ACC112 (cell line): Measurements from ENCODE around the gene CTSZ.
"Not testable (repeated sequence)": the region's sequence is repeated elsewhere in the genome, so short reads cannot be mapped to it uniquely, and the experiment has no call there.

Source experiments
- H2AFZ ChIP-seq: fragments of 200-600 bp; sonication (generic); one replicate; pipeline ENCODE4 v1.6.0; 2017; ENCODE audit warnings: antibody characterized with exemption, low read length; ENCODE audit not compliant: unreplicated experiment
- H3K27ac ChIP-seq: fragments of 200-600 bp; sonication (generic); 2 replicates; pipeline ENCODE4 v1.5.1; 2014; ENCODE audit warnings: low read depth, mild to moderate bottlenecking, antibody characterized with exemption, low read length, moderate library complexity
- H3K27me3 ChIP-seq: fragments of 200-600 bp; sonication (generic); 2 replicates; pipeline ENCODE4 v1.6.1; 2014; ENCODE audit warnings: mild to moderate bottlenecking, antibody characterized with exemption, low read length, moderate library complexity, mixed read lengths; ENCODE audit not compliant: insufficient read depth
- H3K36me3 ChIP-seq: fragments of 200-600 bp; sonication (generic); 2 replicates; pipeline ENCODE4 v1.6.1; 2016; ENCODE audit warnings: mild to moderate bottlenecking, antibody characterized with exemption, low read length, moderate library complexity, mixed read lengths; ENCODE audit not compliant: insufficient read depth
- H3K4me1 ChIP-seq: fragments of 200-600 bp; sonication (generic); one replicate; pipeline ENCODE4 v1.6.1; 2016; ENCODE audit warnings: low read length, mixed read lengths; ENCODE audit not compliant: insufficient read depth, unreplicated experiment, control insufficient read depth
- H3K4me3 ChIP-seq: fragments of 200-600 bp; sonication (generic); 2 replicates; pipeline ENCODE4 v1.5.1; 2014; ENCODE audit warnings: mild to moderate bottlenecking, low read depth, low read length
- H3K79me2 ChIP-seq: fragments of 200-600 bp; sonication (generic); one replicate; pipeline ENCODE4 v1.6.0; 2016; ENCODE audit warnings: low read length; ENCODE audit not compliant: control insufficient read depth, unreplicated experiment, insufficient read depth

CTSZ gene

GRCh38 chr20:59042796-59043631 lies 36.0 kb upstream of the CTSZ start:
- Histone ChIP-seq H3K4me3 (peak overlapping the region; percentile 86), H2AFZ (peak overlapping the region; percentile 87), H3K27ac (no peak overlapping the region), H3K4me1 (peaks cover 34% of the 10 kb centered on the region), H3K36me3 (peaks cover 9% of the 10 kb centered on the region), H3K27me3 (no peaks in the 10 kb centered on the region), H3K79me2 (peaks cover 46% of the 10 kb centered on the region)

DNA sequence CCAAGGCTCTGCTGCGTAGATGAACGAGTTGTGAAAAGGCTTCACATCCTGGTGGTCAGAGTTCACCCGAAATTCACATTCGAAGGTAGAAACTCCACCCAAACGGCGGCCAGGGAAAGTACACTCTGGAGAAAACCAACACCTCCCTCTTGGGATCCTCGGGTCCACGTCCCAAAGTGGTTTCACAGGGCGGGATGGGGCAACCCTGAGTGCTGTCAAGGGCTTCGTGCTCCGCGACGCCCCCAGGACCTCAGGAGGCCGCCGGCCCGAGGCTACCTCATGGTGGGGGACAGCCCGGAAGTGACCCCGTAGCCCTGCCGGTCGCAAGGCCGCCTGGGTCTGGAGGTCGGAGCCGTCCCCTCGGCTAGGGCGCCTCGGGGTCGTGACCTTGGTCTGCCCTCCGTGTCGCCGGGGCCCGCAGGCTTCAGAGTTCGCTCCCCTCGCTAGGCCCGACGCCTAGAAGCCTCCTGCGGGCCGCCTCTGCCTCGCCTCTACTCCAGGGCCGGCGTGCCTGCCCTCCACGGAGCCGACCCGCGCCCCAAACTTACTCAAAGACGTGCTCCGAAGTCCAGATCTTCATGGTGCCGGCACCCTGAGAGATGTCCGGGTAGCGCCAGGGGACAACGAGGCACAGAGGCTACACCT lies 35.2 kb upstream of the CTSZ start, which contains the start of gene PRELID3B:
TSS of gene PRELID3B (minus strand) at position 636 of the 645 bp plus-strand sequence. CDS start at position 580, 56 bp downstream.
- peak within 1 kb of the TSS; percentile 87 for H2AFZ ChIP-seq

GRCh38 chr20:59041487-59041886 lies 34.4 kb upstream of the CTSZ start:
- Histone ChIP-seq H3K79me2 (peaks cover 55% of the 10 kb centered on the region), H3K36me3 (peaks cover 19% of the 10 kb centered on the region), H3K4me1 (peaks cover 31% of the 10 kb centered on the region), H3K27ac (peak overlapping the region; percentile 49), H3K4me3 (peak overlapping the region; percentile 86)
- H3K27me3 ChIP-seq, H2AFZ ChIP-seq: not testable (repeated sequence)

More for the DNA sequence above, 35.2 kb upstream of the CTSZ start, which contains the start of gene PRELID3B:
- H3K4me3 ChIP-seq, result peak within 1 kb of the TSS; percentile 86
- peaks cover 31% of the 10 kb centered on the region for H3K4me1 ChIP-seq
- peaks cover 14% of the 10 kb centered on the region for H3K36me3 ChIP-seq
- peaks cover 54% of the 10 kb centered on the region for H3K79me2 ChIP-seq
- H3K27ac ChIP-seq, result peak within 1 kb of the TSS; percentile 49
- no peaks in the 10 kb centered on the region for H3K27me3 ChIP-seq

DNA sequence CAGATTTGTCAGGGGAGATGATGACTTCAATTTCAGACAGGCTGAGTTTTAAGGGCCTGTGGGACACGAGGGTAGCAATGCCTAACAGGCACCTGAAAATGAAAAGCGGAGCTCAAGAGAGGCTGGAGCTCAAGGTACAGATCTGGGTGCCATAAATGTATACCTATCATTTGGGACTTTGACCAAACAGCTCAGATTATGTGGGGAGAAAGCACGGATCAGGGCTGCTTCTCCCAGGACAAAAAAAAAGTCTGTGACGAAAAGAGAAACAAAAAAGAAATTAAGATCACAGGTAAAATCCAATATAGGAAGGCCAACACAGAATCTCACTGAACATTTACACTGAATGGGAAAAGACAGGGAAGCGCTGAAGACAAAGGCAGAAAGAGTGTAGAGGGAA lies 33.6 kb upstream of the CTSZ start:
- H3K79me2 ChIP-seq, result peaks cover 61% of the 10 kb centered on the region
- H3K36me3 ChIP-seq, result peaks cover 28% of the 10 kb centered on the region
- no peak overlapping the region for H3K27ac ChIP-seq
- H3K4me1 ChIP-seq, result peaks cover 31% of the 10 kb centered on the region
- peak overlapping the region; percentile 86 for H3K4me3 ChIP-seq
- H3K27me3 ChIP-seq, result no peaks in the 10 kb centered on the region
- H2AFZ ChIP-seq, result no peak overlapping the region

DNA sequence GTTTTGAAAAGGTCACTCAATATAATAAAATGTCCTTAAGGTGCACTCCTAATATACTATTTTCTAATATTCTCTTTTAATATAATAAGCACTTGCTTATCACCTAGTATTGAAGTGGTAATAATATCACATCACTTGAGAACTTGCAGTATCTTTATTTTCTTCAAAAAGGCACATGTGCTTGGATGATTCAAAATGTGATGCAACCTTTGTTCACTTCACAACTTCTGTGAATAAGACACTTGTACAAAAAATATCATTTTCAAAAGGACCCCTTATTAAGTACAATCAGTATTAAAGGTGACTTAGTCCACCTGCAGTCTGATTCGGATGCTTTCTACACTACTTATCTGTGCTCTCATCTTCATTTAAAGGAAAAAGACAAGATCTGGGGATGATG lies 32.2 kb upstream of the CTSZ start:
- Histone ChIP-seq H3K36me3 (peaks cover 33% of the 10 kb centered on the region), H3K4me1 (peaks cover 31% of the 10 kb centered on the region)

DNA sequence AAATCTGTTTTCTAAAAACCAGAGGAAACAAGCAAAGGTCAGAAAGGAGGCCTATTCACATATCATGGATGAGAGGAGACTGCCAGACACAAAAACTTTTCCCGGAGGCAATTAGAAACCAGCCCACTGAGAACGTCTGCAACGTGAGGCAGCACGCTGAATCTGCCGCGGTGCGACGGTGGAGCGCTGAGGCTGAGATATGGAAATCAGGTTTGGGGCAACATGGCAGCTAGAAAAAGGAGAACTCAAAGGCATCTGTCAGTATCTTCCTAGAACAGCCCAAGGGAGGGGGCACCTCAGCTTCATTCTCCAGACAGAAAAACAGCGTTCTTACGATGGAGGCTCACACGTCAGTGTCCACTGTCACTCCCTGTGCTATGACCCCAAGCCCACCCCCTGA lies 30.3 kb upstream of the CTSZ start:
- no peak overlapping the region for H2AFZ ChIP-seq
- no peak overlapping the region for H3K4me3 ChIP-seq
- no peaks in the 10 kb centered on the region for H3K27me3 ChIP-seq
- peaks cover 30% of the 10 kb centered on the region for H3K4me1 ChIP-seq
- no peak overlapping the region for H3K27ac ChIP-seq
- H3K36me3 ChIP-seq, result peaks cover 33% of the 10 kb centered on the region
- H3K79me2 ChIP-seq, result peaks cover 61% of the 10 kb centered on the region

More for the DNA sequence above, 32.2 kb upstream of the CTSZ start:
- Histone ChIP-seq H3K4me3 (0 out of 2 replicates have a peak overlapping the region, but pooled peaks have one; percentile 24), H3K27me3 (no peaks in the 10 kb centered on the region), H2AFZ (no peak overlapping the region), H3K27ac (no peak overlapping the region), H3K79me2 (peaks cover 63% of the 10 kb centered on the region)

- H3K79me2 ChIP-seq, result peaks cover 58% of the 10 kb centered on the region
- H3K27ac ChIP-seq, result no peak overlapping the region
- H3K36me3 ChIP-seq, result peaks cover 28% of the 10 kb centered on the region
These were observed 28.3 kb upstream of the CTSZ start for GRCh38 chr20:59035381-59035780.

DNA sequence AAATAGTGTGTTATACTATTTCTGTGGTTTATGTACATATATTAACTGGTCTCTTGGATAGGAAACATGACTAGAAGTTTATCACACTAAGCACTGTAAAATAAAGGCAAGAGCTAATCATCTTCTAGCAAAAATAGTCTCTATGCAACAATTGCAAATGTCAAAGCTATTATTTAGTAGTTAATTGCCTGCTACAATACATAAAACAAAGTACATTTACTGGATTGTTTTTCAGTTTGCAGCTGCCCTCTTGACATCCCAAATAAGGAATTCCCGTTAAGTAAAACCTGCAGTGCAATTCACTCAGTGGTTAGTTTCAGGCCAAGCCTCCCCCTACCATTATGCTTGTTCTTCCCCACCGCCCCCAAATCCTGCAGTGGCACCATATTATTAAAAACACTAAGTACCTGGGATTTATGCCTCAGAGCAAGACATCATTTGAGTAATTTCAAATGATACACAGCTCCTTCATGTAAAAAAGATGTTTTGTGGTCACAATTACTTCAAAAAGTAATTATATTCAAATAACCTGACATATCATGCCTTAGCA lies 26.6 kb upstream of the CTSZ start:
- H3K79me2 ChIP-seq, result peaks cover 58% of the 10 kb centered on the region
- peaks cover 38% of the 10 kb centered on the region for H3K36me3 ChIP-seq
- peaks cover 28% of the 10 kb centered on the region for H3K4me1 ChIP-seq
- no peak overlapping the region for H2AFZ ChIP-seq
- no peaks in the 10 kb centered on the region for H3K27me3 ChIP-seq
- H3K27ac ChIP-seq, result no peak overlapping the region
- H3K4me3 ChIP-seq, result no peak overlapping the region

More at GRCh38 chr20:59035381-59035780, 28.3 kb upstream of the CTSZ start:
- H3K27me3 ChIP-seq, result no peaks in the 10 kb centered on the region
- no peak overlapping the region for H2AFZ ChIP-seq
- H3K4me3 ChIP-seq, result no peak overlapping the region
- peaks cover 24% of the 10 kb centered on the region for H3K4me1 ChIP-seq

DNA sequence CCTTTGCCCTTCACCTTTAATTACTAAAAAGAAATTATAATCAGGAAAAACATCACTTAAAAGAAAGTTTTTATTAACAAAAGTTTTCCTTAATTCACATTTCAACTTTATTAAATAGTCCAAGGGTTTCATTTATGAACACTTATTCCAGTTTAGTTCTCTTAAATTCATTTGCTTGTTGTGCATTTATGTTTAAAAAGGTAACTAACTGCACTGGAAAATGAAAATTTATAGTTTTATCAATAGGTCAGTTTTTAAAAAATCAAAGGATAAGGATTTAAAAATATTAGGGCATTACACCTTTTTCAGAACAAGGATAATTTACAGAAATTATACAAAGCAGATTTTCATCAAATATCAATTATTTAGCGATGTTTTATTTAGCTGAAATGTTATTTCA lies 26.0 kb upstream of the CTSZ start:
- Histone ChIP-seq H2AFZ (no peak overlapping the region), H3K79me2 (peaks cover 58% of the 10 kb centered on the region), H3K27ac (peak overlapping the region; percentile 51), H3K4me3 (peak overlapping the region; percentile 86), H3K36me3 (peaks cover 44% of the 10 kb centered on the region), H3K4me1 (peaks cover 34% of the 10 kb centered on the region), H3K27me3 (no peaks in the 10 kb centered on the region)

GRCh38 chr20:59032713-59033059 lies 25.6 kb upstream of the CTSZ start:
- H2AFZ ChIP-seq, result no peak overlapping the region
- no peaks in the 10 kb centered on the region for H3K27me3 ChIP-seq
- H3K27ac ChIP-seq, result peak overlapping the region; percentile 51
- H3K36me3 ChIP-seq, result peaks cover 43% of the 10 kb centered on the region
- peak overlapping the region; percentile 86 for H3K4me3 ChIP-seq
- peaks cover 39% of the 10 kb centered on the region for H3K4me1 ChIP-seq
- peaks cover 58% of the 10 kb centered on the region for H3K79me2 ChIP-seq
